T follicular helper cell (primary cell): Measurements from ENCODE around the gene AUNIP.
"Not testable (repeated sequence)": the region's sequence is repeated elsewhere in the genome, so short reads cannot be mapped to it uniquely, and the experiment has no call there.

ENCODE experiments used
- DNase-seq: peaks from one replicate; pipeline ENCODE4 v3.0.0-alpha.2; 2020; ENCODE audit warnings: low read depth

AUNIP gene

GRCh38 chr1:25864434-25864833, 5.2 kb upstream of the AUNIP start:
- no peak for DNase-seq

- DNase-seq: no peak
These were observed 4.4 kb upstream of the AUNIP start for GRCh38 chr1:25863486-25864262.

- DNase-seq: no peak
These were observed 3.7 kb upstream of the AUNIP start for GRCh38 chr1:25862785-25863485.

GRCh38 chr1:25861316-25862286, 2.3 kb upstream of the AUNIP start:
- no peak for DNase-seq

GRCh38 chr1:25858494-25858893, 763 bp downstream of the AUNIP start:
- no peak for DNase-seq

- DNase-seq: no peak
These were observed 2.4 kb downstream of the AUNIP start for GRCh38 chr1:25856856-25857255.

GRCh38 chr1:25854554-25854953, 4.7 kb downstream of the AUNIP start:
- no peak for DNase-seq

GRCh38 chr1:25848531-25848930, 10.7 kb downstream of the AUNIP start:
- no peak for DNase-seq

- no peak for DNase-seq
These were observed 11.3 kb downstream of the AUNIP start for GRCh38 chr1:25847929-25848328.

GRCh38 chr1:25845664-25846063, 13.6 kb downstream of the AUNIP start:
- DNase-seq: no peak

GRCh38 chr1:25844536-25845337, 14.5 kb downstream of the AUNIP start:
- DNase-seq: no peak

GRCh38 chr1:25843483-25843882, 15.8 kb downstream of the AUNIP start:
- no peak for DNase-seq

GRCh38 chr1:25839808-25840207, 19.4 kb downstream of the AUNIP start:
- DNase-seq: not testable (repeated sequence)

GRCh38 chr1:25837262-25837875, 21.9 kb downstream of the AUNIP start:
- DNase-seq: no peak

- DNase-seq: no peak
These were observed 22.6 kb downstream of the AUNIP start for GRCh38 chr1:25836695-25837094.

- DNase-seq: no peak
These were observed 24.4 kb downstream of the AUNIP start for GRCh38 chr1:25834894-25835293.

GRCh38 chr1:25833158-25833557, 26.1 kb downstream of the AUNIP start:
- no peak for DNase-seq

GRCh38 chr1:25832336-25833037, 26.8 kb downstream of the AUNIP start:
- no peak for DNase-seq

GRCh38 chr1:25831569-25832196, 27.6 kb downstream of the AUNIP start:
- no peak for DNase-seq

GRCh38 chr1:25829046-25829445, 30.2 kb downstream of the AUNIP start:
- no peak for DNase-seq
